Measurements from ENCODE around the gene POLR3K.

POLR3K gene

GRCh38 chr16:79151-80054 is 26.0 kb upstream of the POLR3K start:
- in situ Hi-C loops (cut with MboI; ENCODE audit: low sequenced_read_pairs): no loop called here

- in situ Hi-C loops (cut with MboI; ENCODE audit: low sequenced_read_pairs): no loop called here
Measured at GRCh38 chr16:78444-79150, 25.2 kb upstream of the POLR3K start.

GRCh38 chr16:77807-78443 is 24.5 kb upstream of the POLR3K start, which contains the start of gene MPG:
TSS of gene MPG (plus strand) at chr16:78225. CDS start at chr16:78310, 85 bp downstream.
- in situ Hi-C loops (cut with MboI; ENCODE audit: low sequenced_read_pairs): no loop called here

- in situ Hi-C loops (cut with MboI; ENCODE audit: low sequenced_read_pairs): no loop called here
Measured at GRCh38 chr16:77273-77806, 23.9 kb upstream of the POLR3K start.

- in situ Hi-C loops (cut with MboI; ENCODE audit: low sequenced_read_pairs): no loop called here
Measured at GRCh38 chr16:76535-77272, 23.3 kb upstream of the POLR3K start.

GRCh38 chr16:75580-76501 is 22.4 kb upstream of the POLR3K start:
- in situ Hi-C loops (cut with MboI; ENCODE audit: low sequenced_read_pairs): no loop called here

- in situ Hi-C loops (cut with MboI; ENCODE audit: low sequenced_read_pairs): no loop called here
Measured at GRCh38 chr16:74747-75334, 21.4 kb upstream of the POLR3K start.

GRCh38 chr16:74051-74746 is 20.8 kb upstream of the POLR3K start:
- in situ Hi-C loops (cut with MboI; ENCODE audit: low sequenced_read_pairs): no loop called here

GRCh38 chr16:72561-73548 is 19.4 kb upstream of the POLR3K start, which contains the start of gene RHBDF1:
TSS of gene RHBDF1 (minus strand) at chr16:72631. CDS start at chr16:65015, 7,616 bp downstream.
- in situ Hi-C loops (cut with MboI; ENCODE audit: low sequenced_read_pairs): no loop called here

- in situ Hi-C loops (cut with MboI; ENCODE audit: low sequenced_read_pairs): no loop called here
Measured at GRCh38 chr16:71540-72401, 18.4 kb upstream of the POLR3K start.

- in situ Hi-C loops (cut with MboI; ENCODE audit: low sequenced_read_pairs): no loop called here
Measured at GRCh38 chr16:71210-71539, 17.8 kb upstream of the POLR3K start.

- in situ Hi-C loops (cut with MboI; ENCODE audit: low sequenced_read_pairs): no loop called here
Measured at GRCh38 chr16:69181-69580, 15.8 kb upstream of the POLR3K start.

GRCh38 chr16:67884-68789 is 14.7 kb upstream of the POLR3K start:
- in situ Hi-C loops (cut with MboI; ENCODE audit: low sequenced_read_pairs): no loop called here

- in situ Hi-C loops (cut with MboI; ENCODE audit: low sequenced_read_pairs): no loop called here
Measured at GRCh38 chr16:67183-67791, 13.9 kb upstream of the POLR3K start.

Measured in HL-60/S4 treated with phorbol 12-myristate 13-acetate at 8.2 ng/mL for 4 days and 3 days (cell line).